ENCODE results near the gene POU6F2.

POU6F2 gene

GRCh38 chr7:39416866-39417265 is 439.2 kb downstream of the POU6F2 start:
- H3K9me2 ChIP-seq (replicated peaks; ENCODE audit: insufficient read depth, low read length) = no peaks in the 10 kb centered on the region
- no peak overlapping the region for H3K4me2 ChIP-seq (ENCODE audit: low read depth, low read length)
- H3K9me3 ChIP-seq (replicated peaks; ENCODE audit: insufficient read depth, low read length) = no peaks in the 10 kb centered on the region
- no peaks in the 10 kb centered on the region for H3F3A ChIP-seq (ENCODE audit: insufficient read depth, low read length)
- TF ChIP-seq EZH2phosphoT487 (IDR thresholded peaks at IDR 0.05; ENCODE audit: low read length) = no peak
- no peak for TF ChIP-seq EZH2 (optimal IDR thresholded peaks at IDR 0.05; ENCODE audit: low read depth, low read length)
- TF ChIP-seq CTCF (IDR thresholded peaks at IDR 0.05; ENCODE audit: low read length) = no peak
- no peak overlapping the region for H3K9ac ChIP-seq (ENCODE audit: low read length)
- H3K27me3 ChIP-seq (replicated peaks; ENCODE audit: insufficient read depth, low read length) = no peaks in the 10 kb centered on the region
- DNase-seq = no peak
- peaks cover 12% of the 10 kb centered on the region for H3K4me1 ChIP-seq (ENCODE audit: low read length)
- H3K4me3 ChIP-seq (ENCODE audit: low read length) = no peak overlapping the region
- H3K79me2 ChIP-seq (ENCODE audit: low read length) = no peaks in the 10 kb centered on the region
- no peaks in the 10 kb centered on the region for H4K20me1 ChIP-seq (ENCODE audit: insufficient read depth, low read length)
- no peak overlapping the region for H2AFZ ChIP-seq (ENCODE audit: low read length)
- H3K36me3 ChIP-seq (replicated peaks; ENCODE audit: insufficient read depth, low read length) = no peaks in the 10 kb centered on the region
- H3K27ac ChIP-seq (ENCODE audit: low read length) = no peak overlapping the region

- DNase-seq = no peak
Observed at GRCh38 chr7:39417642-39418041, 439.9 kb downstream of the POU6F2 start.

GRCh38 chr7:39421251-39421650 is 443.5 kb downstream of the POU6F2 start:
- H4K20me1 ChIP-seq (ENCODE audit: insufficient read depth, low read length) = no peaks in the 10 kb centered on the region
- no peak overlapping the region for H3K4me3 ChIP-seq (ENCODE audit: low read length)
- no peaks in the 10 kb centered on the region for H3F3A ChIP-seq (ENCODE audit: insufficient read depth, low read length)
- no peaks in the 10 kb centered on the region for H3K9me2 ChIP-seq (replicated peaks; ENCODE audit: insufficient read depth, low read length)
- peak overlapping the region; percentile 9; the same call in 1 of the 2 replicates for H3K27ac ChIP-seq (ENCODE audit: low read length)
- H3K9ac ChIP-seq (ENCODE audit: low read length) = no peak overlapping the region
- no peaks in the 10 kb centered on the region for H3K79me2 ChIP-seq (ENCODE audit: low read length)
- H3K4me1 ChIP-seq (ENCODE audit: low read length) = peaks cover 17% of the 10 kb centered on the region
- H2AFZ ChIP-seq (ENCODE audit: low read length) = 0 out of 2 replicates have a peak overlapping the region, but pooled peaks have one; percentile 14
- peak overlapping the region; percentile 36; the same call in 1 of the 2 replicates for H3K4me2 ChIP-seq (ENCODE audit: low read depth, low read length)
- H3K9me3 ChIP-seq (replicated peaks; ENCODE audit: insufficient read depth, low read length) = no peaks in the 10 kb centered on the region
- TF ChIP-seq EZH2 (optimal IDR thresholded peaks at IDR 0.05; ENCODE audit: low read depth, low read length) (no peak), EZH2phosphoT487 (IDR thresholded peaks at IDR 0.05; ENCODE audit: low read length) (no peak), CTCF (IDR thresholded peaks at IDR 0.05; ENCODE audit: low read length) (no peak)
- no peaks in the 10 kb centered on the region for H3K27me3 ChIP-seq (replicated peaks; ENCODE audit: insufficient read depth, low read length)
- DNase-seq = no peak
- no peaks in the 10 kb centered on the region for H3K36me3 ChIP-seq (replicated peaks; ENCODE audit: insufficient read depth, low read length)

More at GRCh38 chr7:39417642-39418041, 439.9 kb downstream of the POU6F2 start:
- TF ChIP-seq EZH2phosphoT487 (IDR thresholded peaks at IDR 0.05; ENCODE audit: low read length) (no peak), CTCF (IDR thresholded peaks at IDR 0.05; ENCODE audit: low read length) (peak; percentile 23)
- Histone ChIP-seq H3K9me3 (replicated peaks; ENCODE audit: insufficient read depth, low read length) (no peaks in the 10 kb centered on the region), H3K79me2 (ENCODE audit: low read length) (no peaks in the 10 kb centered on the region), H3K4me1 (ENCODE audit: low read length) (peaks cover 17% of the 10 kb centered on the region), H3K27me3 (replicated peaks; ENCODE audit: insufficient read depth, low read length) (no peaks in the 10 kb centered on the region), H3K36me3 (replicated peaks; ENCODE audit: insufficient read depth, low read length) (no peaks in the 10 kb centered on the region), H3K4me3 (ENCODE audit: low read length) (no peak overlapping the region), H4K20me1 (ENCODE audit: insufficient read depth, low read length) (no peaks in the 10 kb centered on the region), H3K4me2 (ENCODE audit: low read depth, low read length) (no peak overlapping the region), H3K9ac (ENCODE audit: low read length) (no peak overlapping the region), H3F3A (ENCODE audit: insufficient read depth, low read length) (no peaks in the 10 kb centered on the region), H3K27ac (ENCODE audit: low read length) (no peak overlapping the region), H2AFZ (ENCODE audit: low read length) (no peak overlapping the region), H3K9me2 (replicated peaks; ENCODE audit: insufficient read depth, low read length) (no peaks in the 10 kb centered on the region)
